GM21447 (cell line): Measurements from ENCODE around the gene OR7G2.
"Not testable (repeated sequence)": the region's sequence is repeated elsewhere in the genome, so short reads cannot be mapped to it uniquely, and the experiment has no call there.

Experiments used
- ATAC-seq: cut with Tn5 transposase; IDR thresholded peaks from one replicate; pipeline ENCODE4 v1.9.1; 2021; ENCODE audit not compliant: unreplicated experiment

The OR7G2 gene

GRCh38 chr19:9075064-9075949 lies 32.0 kb downstream of the OR7G2 start:
- ATAC-seq: no peak

- no peak for ATAC-seq
Measured at GRCh38 chr19:9073806-9074205, 33.5 kb downstream of the OR7G2 start.

GRCh38 chr19:9071720-9072119 lies 35.6 kb downstream of the OR7G2 start:
- ATAC-seq: not testable (repeated sequence)

- ATAC-seq: no peak
Measured at GRCh38 chr19:9070066-9070465, 37.2 kb downstream of the OR7G2 start.

- ATAC-seq: no peak
Measured at GRCh38 chr19:9065457-9066014, 41.7 kb downstream of the OR7G2 start.

GRCh38 chr19:9061879-9062278 lies 45.4 kb downstream of the OR7G2 start:
- no peak for ATAC-seq

GRCh38 chr19:9060564-9061340 lies 46.5 kb downstream of the OR7G2 start:
- ATAC-seq: no peak

GRCh38 chr19:9058905-9059667 lies 48.2 kb downstream of the OR7G2 start:
- ATAC-seq: no peak

GRCh38 chr19:9057505-9058258 lies 49.6 kb downstream of the OR7G2 start:
- no peak for ATAC-seq

GRCh38 chr19:9056131-9056530 lies 51.1 kb downstream of the OR7G2 start:
- ATAC-seq: not testable (repeated sequence)

- no peak for ATAC-seq
Measured at GRCh38 chr19:9054765-9055164, 52.5 kb downstream of the OR7G2 start.

- no peak for ATAC-seq
Measured at GRCh38 chr19:9054207-9054606, 53.1 kb downstream of the OR7G2 start.

- not testable (repeated sequence) for ATAC-seq
Measured at GRCh38 chr19:9053674-9054073, 53.6 kb downstream of the OR7G2 start.

- ATAC-seq: no peak
Measured at GRCh38 chr19:9052894-9053293, 54.4 kb downstream of the OR7G2 start.
